ENCODE results near the gene PRKAG2. TPM values are rescaled to one million over a fixed set of nuclear protein-coding genes. Genes with fewer than 3 reads are reported as not detected.
"Not testable (repeated sequence)": the region's sequence is repeated elsewhere in the genome, so short reads cannot be mapped to it uniquely, and the experiment has no call there.

PRKAG2 gene
- total RNA-seq, 1 donor, result 42.7 TPM

DNA sequence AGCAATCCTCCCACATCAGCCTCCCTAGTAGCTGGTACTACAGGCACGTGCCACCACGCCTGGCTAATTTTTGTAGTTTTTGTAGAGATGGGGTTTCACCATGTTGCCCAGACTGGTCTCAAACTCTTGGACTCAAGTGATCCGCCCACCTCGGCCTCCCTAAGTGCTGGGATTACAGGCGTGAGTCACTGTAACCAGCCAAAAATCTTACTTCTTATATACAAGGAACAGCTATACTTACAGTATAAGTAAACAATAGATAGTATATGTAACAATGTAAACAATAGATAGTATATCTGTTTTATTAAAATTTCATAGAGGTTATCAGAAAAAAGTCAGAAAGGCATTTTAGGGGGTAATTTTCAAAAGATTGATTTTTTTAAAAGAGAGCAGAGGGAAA, 128.9 kb downstream of the PRKAG2 start:
- peaks cover 33% of the 10 kb centered on the region for H3K4me1 ChIP-seq (ENCODE audit: insufficient read depth, low read length)
- H3K27me3 ChIP-seq (ENCODE audit: insufficient read depth, low read length); H3K4me3 ChIP-seq (ENCODE audit: low read length); H3K9me3 ChIP-seq (ENCODE audit: low read depth, low read length): not testable (repeated sequence)

GRCh38 chr7:151745706-151746105, 131.2 kb downstream of the PRKAG2 start:
- Histone ChIP-seq H3K4me1 (ENCODE audit: insufficient read depth, low read length) (peaks cover 39% of the 10 kb centered on the region), H3K4me3 (ENCODE audit: low read length) (no peak overlapping the region), H3K9me3 (ENCODE audit: low read depth, low read length) (no peaks in the 10 kb centered on the region), H3K27me3 (ENCODE audit: insufficient read depth, low read length) (no peaks in the 10 kb centered on the region)

- no peaks in the 10 kb centered on the region for H3K9me3 ChIP-seq (ENCODE audit: low read depth, low read length)
- no peak overlapping the region for H3K4me3 ChIP-seq (ENCODE audit: low read length)
- H3K27me3 ChIP-seq (ENCODE audit: insufficient read depth, low read length), result no peaks in the 10 kb centered on the region
- H3K4me1 ChIP-seq (ENCODE audit: insufficient read depth, low read length), result peaks cover 39% of the 10 kb centered on the region
Measured at GRCh38 chr7:151744656-151745638, 132.0 kb downstream of the PRKAG2 start.

DNA sequence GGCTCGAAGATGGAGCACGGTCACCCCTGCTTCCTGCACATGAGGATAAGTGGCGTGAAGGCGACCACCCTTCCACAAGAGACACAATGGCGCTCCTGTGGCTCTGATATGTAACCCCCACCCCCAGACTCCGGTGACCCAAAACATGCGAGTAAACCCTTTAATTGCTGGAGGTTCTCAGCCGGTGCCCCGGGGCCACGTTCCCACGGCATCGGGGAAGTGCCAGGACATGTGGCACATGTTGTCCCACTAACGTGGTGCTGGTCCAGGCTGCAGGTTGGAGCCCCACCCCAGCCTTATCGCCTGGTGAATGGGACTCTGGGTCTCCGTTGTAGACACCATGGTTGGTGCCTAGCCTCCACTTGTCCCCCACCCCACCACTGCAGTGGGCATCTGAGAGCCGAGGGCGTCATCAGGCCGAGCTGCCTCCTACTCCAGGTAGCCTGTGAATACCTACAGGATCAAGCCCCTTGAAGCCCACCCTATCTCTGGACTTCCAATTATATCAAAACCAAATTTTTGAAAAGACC, 132.8 kb downstream of the PRKAG2 start:
- no peak overlapping the region for H3K4me3 ChIP-seq (ENCODE audit: low read length)
- H3K9me3 ChIP-seq (ENCODE audit: low read depth, low read length), result no peaks in the 10 kb centered on the region
- H3K27me3 ChIP-seq (ENCODE audit: insufficient read depth, low read length), result no peaks in the 10 kb centered on the region
- peaks cover 39% of the 10 kb centered on the region for H3K4me1 ChIP-seq (ENCODE audit: insufficient read depth, low read length)

GRCh38 chr7:151743481-151743983, 133.4 kb downstream of the PRKAG2 start:
- H3K27me3 ChIP-seq (ENCODE audit: insufficient read depth, low read length), result no peaks in the 10 kb centered on the region
- H3K4me3 ChIP-seq (ENCODE audit: low read length), result no peak overlapping the region
- peaks cover 39% of the 10 kb centered on the region for H3K4me1 ChIP-seq (ENCODE audit: insufficient read depth, low read length)
- no peaks in the 10 kb centered on the region for H3K9me3 ChIP-seq (ENCODE audit: low read depth, low read length)

DNA sequence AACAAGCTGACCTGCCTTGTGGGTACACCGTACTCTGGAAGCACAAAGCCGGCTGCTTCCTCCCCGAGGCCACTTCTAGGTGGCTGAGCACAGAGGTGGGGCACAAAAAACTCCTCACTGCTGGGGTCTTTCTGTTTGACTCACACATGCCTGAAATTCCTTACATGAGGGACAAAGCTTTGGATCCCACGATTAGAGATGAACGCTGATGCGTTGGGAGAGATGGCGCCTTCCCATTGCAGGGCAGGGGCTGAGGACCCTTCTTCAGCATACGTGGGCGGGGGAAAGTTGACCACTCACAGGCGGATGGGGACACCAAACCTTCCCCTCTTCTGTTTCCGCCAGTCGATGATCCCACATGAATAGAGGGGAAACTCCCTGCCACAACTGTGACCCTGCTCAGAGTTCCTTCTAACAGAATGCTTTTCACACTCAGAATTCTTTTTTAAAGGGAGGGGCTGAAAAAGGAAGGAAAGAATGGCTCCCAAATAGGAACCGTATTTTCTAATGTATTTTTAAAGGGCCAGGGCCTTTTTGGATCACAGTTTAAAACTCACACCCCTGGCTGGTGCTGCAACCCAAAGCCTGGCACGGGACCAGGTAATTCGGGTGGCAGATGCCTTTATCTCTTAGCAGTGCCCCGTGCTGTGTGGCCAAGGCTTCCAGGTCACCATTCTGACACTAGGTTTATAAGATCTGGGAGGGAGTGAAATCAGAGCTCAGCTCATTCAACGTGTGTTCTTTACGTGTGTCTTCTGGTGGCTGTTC, 134.0 kb downstream of the PRKAG2 start:
- no peaks in the 10 kb centered on the region for H3K9me3 ChIP-seq (ENCODE audit: low read depth, low read length)
- H3K27me3 ChIP-seq (ENCODE audit: insufficient read depth, low read length), result no peaks in the 10 kb centered on the region
- peaks cover 39% of the 10 kb centered on the region for H3K4me1 ChIP-seq (ENCODE audit: insufficient read depth, low read length)
- H3K4me3 ChIP-seq (ENCODE audit: low read length), result no peak overlapping the region

GRCh38 chr7:151741585-151741984, 135.3 kb downstream of the PRKAG2 start:
- no peaks in the 10 kb centered on the region for H3K9me3 ChIP-seq (ENCODE audit: low read depth, low read length)
- no peaks in the 10 kb centered on the region for H3K27me3 ChIP-seq (ENCODE audit: insufficient read depth, low read length)
- H3K4me3 ChIP-seq (ENCODE audit: low read length), result no peak overlapping the region
- H3K4me1 ChIP-seq (ENCODE audit: insufficient read depth, low read length), result peaks cover 39% of the 10 kb centered on the region

DNA sequence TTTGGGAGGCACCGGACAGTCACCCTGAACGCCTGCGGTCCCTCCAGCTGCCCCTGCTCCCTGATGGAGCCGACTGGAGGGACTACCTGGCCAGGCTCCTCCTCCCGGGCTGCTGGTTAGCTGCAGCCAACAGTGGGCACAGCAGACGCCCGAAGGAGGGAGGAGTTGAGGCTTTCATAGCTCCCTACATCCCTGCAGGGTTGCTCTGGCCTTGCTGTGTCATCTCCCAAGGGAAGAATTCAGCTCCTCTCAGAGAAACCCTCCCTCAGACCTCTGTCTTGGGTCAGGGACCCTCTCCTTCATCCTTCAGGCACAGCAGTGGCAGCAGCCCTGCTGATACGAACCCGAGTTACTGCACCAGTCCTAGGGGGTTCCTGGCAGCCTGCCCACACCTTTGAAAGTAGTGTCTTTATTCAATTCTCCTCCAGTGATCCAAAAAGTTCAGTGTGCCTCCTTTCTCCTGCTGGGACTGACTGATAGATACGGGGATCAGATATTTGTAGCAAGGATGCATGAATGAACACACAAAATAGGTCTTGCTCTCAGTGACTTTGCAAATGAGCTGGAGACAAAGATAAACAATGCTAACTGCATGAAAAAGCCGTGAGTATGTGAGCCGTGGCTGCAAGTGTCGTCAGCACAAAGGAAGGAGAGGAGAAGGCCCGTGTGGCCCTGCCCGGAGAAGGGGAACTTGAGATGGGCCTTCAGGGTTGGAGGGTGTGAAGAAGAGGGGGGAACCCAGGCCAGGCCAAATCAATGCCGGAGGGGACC, 136.6 kb downstream of the PRKAG2 start:
- Histone ChIP-seq H3K4me3 (ENCODE audit: low read length) (no peak overlapping the region), H3K27me3 (ENCODE audit: insufficient read depth, low read length) (no peaks in the 10 kb centered on the region), H3K4me1 (ENCODE audit: insufficient read depth, low read length) (peaks cover 28% of the 10 kb centered on the region), H3K9me3 (ENCODE audit: low read depth, low read length) (no peaks in the 10 kb centered on the region)

- H3K27me3 ChIP-seq (ENCODE audit: insufficient read depth, low read length), result no peaks in the 10 kb centered on the region
- no peaks in the 10 kb centered on the region for H3K9me3 ChIP-seq (ENCODE audit: low read depth, low read length)
- H3K4me1 ChIP-seq (ENCODE audit: insufficient read depth, low read length), result peaks cover 15% of the 10 kb centered on the region
- no peak overlapping the region for H3K4me3 ChIP-seq (ENCODE audit: low read length)
Measured at GRCh38 chr7:151738925-151739324, 138.0 kb downstream of the PRKAG2 start.

- no peak overlapping the region for H3K4me3 ChIP-seq (ENCODE audit: low read length)
- no peaks in the 10 kb centered on the region for H3K4me1 ChIP-seq (ENCODE audit: insufficient read depth, low read length)
- no peaks in the 10 kb centered on the region for H3K9me3 ChIP-seq (ENCODE audit: low read depth, low read length)
- H3K27me3 ChIP-seq (ENCODE audit: insufficient read depth, low read length), result no peaks in the 10 kb centered on the region
Measured at GRCh38 chr7:151736403-151736909, 140.5 kb downstream of the PRKAG2 start.

DNA sequence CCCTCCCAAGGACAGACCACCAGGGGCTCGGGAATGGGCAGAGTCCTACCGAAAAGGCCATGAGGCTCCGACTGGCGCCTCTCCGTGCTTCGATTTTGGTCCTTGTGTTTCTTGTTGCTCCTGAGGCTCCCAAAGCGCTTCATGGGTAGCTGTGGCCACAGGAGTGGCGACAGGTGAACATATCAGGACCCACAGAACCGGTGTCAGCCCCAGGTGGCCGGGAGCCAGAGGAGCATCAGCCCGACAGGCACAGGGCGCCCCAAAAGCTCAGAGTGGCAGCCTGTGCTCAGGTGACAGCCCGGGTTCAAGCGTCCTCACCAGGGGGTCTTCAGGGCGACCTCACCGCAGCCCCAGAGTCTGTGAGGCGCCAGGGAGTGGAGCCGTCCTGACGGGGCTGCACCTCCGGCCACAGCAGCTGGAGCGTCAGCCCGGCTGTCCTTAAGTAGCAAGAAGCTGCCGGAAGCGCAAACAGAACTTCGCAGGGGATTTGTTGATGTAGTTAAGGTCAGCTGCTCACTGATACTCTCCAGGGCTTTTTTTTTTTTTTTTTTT, 141.0 kb downstream of the PRKAG2 start:
- H3K9me3 ChIP-seq (ENCODE audit: low read depth, low read length), result no peaks in the 10 kb centered on the region

GRCh38 chr7:151735186-151735850, 141.6 kb downstream of the PRKAG2 start:
- Histone ChIP-seq H3K4me3 (ENCODE audit: low read length) (no peak overlapping the region), H3K27me3 (ENCODE audit: insufficient read depth, low read length) (no peaks in the 10 kb centered on the region), H3K4me1 (ENCODE audit: insufficient read depth, low read length) (no peaks in the 10 kb centered on the region), H3K9me3 (ENCODE audit: low read depth, low read length) (no peaks in the 10 kb centered on the region)

More for the DNA sequence above, 141.0 kb downstream of the PRKAG2 start:
- Histone ChIP-seq H3K4me1 (ENCODE audit: insufficient read depth, low read length) (no peaks in the 10 kb centered on the region), H3K27me3 (ENCODE audit: insufficient read depth, low read length) (no peaks in the 10 kb centered on the region), H3K4me3 (ENCODE audit: low read length) (no peak overlapping the region)

DNA sequence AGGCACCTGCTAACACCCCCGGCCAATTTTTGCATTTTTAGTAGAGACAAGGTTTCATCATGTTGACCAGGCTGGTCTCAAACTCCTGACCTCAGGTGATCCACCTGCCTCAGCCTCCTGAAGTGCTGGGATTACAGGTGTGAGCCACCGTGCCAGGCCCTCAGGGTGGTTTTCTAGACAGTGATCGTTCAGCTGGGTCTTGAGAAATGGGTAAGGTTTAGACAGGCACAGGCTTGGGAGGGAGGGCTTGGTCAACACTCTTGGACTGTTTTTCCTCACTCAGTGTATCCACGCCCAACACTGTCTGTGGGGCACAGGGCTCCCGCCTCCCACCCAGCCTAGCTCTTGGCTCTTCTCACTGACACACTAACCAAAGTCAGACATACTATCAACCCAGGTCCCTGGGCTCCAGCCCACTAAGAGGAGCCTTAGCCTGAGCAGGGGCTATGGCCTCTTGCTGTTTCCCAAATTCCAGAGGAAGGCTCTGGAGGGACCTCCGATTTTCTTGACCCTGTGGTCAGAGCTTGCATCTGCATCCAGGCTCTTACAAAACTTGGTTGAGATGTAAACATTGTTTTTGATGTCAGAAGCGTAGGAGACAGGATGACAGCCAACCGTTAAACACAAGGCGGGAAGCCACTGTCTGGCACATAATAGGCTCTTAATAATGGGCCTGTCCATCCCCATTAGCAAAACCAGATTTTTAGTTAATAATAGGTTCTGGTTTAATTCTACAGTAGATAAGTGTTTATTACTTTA, 143.9 kb downstream of the PRKAG2 start:
- no peaks in the 10 kb centered on the region for H3K27me3 ChIP-seq (ENCODE audit: insufficient read depth, low read length)

More for the DNA sequence above, 143.9 kb downstream of the PRKAG2 start:
- Histone ChIP-seq H3K9me3 (ENCODE audit: low read depth, low read length) (no peaks in the 10 kb centered on the region), H3K4me3 (ENCODE audit: low read length) (no peak overlapping the region), H3K4me1 (ENCODE audit: insufficient read depth, low read length) (peaks cover 3% of the 10 kb centered on the region)

Data from mononuclear cell (primary cell).